K562 (cell line): ENCODE measurements around the gene MRPS30. TPM values are rescaled to one million over a fixed set of nuclear protein-coding genes. Genes with fewer than 3 reads are reported as not detected.

Experiments
- ASH1L ChIP-seq: fragments of 450-650 bp; IDR thresholded peaks from 2 replicates; pipeline ENCODE4 v1.6.1; 2018; ENCODE audit warnings: borderline replicate concordance, mild to moderate bottlenecking, low read depth; ENCODE audit not compliant: partially characterized antibody
- HCFC1 ChIP-seq: IDR thresholded peaks from 2 replicates; pipeline ENCODE4 v1.6.1; 2012; ENCODE audit warnings: low read depth, low read length, improper control_type of control experiment
- HDAC8 ChIP-seq: fragments of 450-650 bp; IDR thresholded peaks from 2 replicates; pipeline ENCODE4 v1.6.1; 2016; ENCODE audit warnings: mild to moderate bottlenecking, missing genetic modification characterization, moderate library complexity, missing compliant biosample characterization
- HMG20B ChIP-seq: fragments of 250-450 bp; sonication (Bioruptor Pico); IDR thresholded peaks from 2 replicates; pipeline ENCODE4 v1.5.0; 2021; ENCODE audit warnings: mild to moderate bottlenecking
- MAFK ChIP-seq: IDR thresholded peaks from 2 replicates; pipeline ENCODE4 v1.6.1; 2011; ENCODE audit warnings: low read length, improper control_type of control experiment
- NELFE ChIP-seq: IDR thresholded peaks from 2 replicates; pipeline ENCODE4 v1.6.1; 2011; ENCODE audit warnings: mild to moderate bottlenecking; ENCODE audit not compliant: insufficient read depth, insufficient read length
- NFIX ChIP-seq: fragments of 250-450 bp; sonication (Bioruptor Pico); IDR thresholded peaks from 2 replicates; pipeline ENCODE4 v1.4.0; 2020; ENCODE audit warnings: low read depth, mild to moderate bottlenecking, moderate library complexity
- PRDM10 ChIP-seq: fragments of 450-650 bp; IDR thresholded peaks from 2 replicates; pipeline ENCODE4 v1.6.1; 2018; ENCODE audit not compliant: partially characterized antibody
- PTRF ChIP-seq: fragments of 450-650 bp; IDR thresholded peaks from 2 replicates; pipeline ENCODE4 v1.6.1; 2016; ENCODE audit warnings: mild to moderate bottlenecking, missing genetic modification characterization, missing compliant biosample characterization
- RBM25 ChIP-seq: fragments of 200-400 bp; formaldehyde crosslinking; IDR thresholded peaks from 2 replicates; pipeline ENCODE4 v1.6.1; 2018; ENCODE audit warnings: low read length, low read depth, moderate library complexity; ENCODE audit not compliant: severe bottlenecking
- RFX7 ChIP-seq: fragments of 250-450 bp; sonication (Bioruptor Pico); IDR thresholded peaks from 2 replicates; pipeline ENCODE4 v1.5.1; 2021; ENCODE audit warnings: mild to moderate bottlenecking
- TAF1 ChIP-seq: IDR thresholded peaks from 2 replicates; pipeline ENCODE4 v1.6.1; 2011; ENCODE audit warnings: mild to moderate bottlenecking, low read length, moderate library complexity; ENCODE audit not compliant: insufficient read depth, control insufficient read depth, severe bottlenecking; ENCODE audit errors: extremely low read depth
- ZNF12 ChIP-seq: sonication (generic); formaldehyde crosslinking; IDR thresholded peaks from 2 replicates; pipeline ENCODE4 v1.4.0; 2020; ENCODE audit warnings: mild to moderate bottlenecking, missing genetic modification reagents
- ZNF134 ChIP-seq: fragments of 250-450 bp; sonication (Bioruptor Pico); conservative IDR thresholded peaks from 2 replicates; pipeline ENCODE4 v1.4.0; 2020
- ZNF146 ChIP-seq: IDR thresholded peaks from one replicate; pipeline ENCODE4 v1.6.1; 2018; ENCODE audit warnings: missing compliant biosample characterization; ENCODE audit not compliant: unreplicated experiment
- ZNF316 ChIP-seq: fragments of 450-650 bp; IDR thresholded peaks from 2 replicates; pipeline ENCODE4 v1.6.1; 2016
- ZNF347 ChIP-seq: fragments of 450-650 bp; formaldehyde crosslinking; IDR thresholded peaks from 2 replicates; pipeline ENCODE4 v1.4.0; 2020; ENCODE audit warnings: low read depth, mild to moderate bottlenecking, moderate library complexity
- ZNF354B ChIP-seq: fragments of 250-450 bp; sonication (Bioruptor Pico); IDR thresholded peaks from 2 replicates; pipeline ENCODE4 v1.4.0; 2020
- polyA plus RNA-seq, 8 experiments: library from polyadenylated mRNA; depleted of rRNA in 4 of 8; stranded (reverse) in 5 of 8; unstranded in 3 of 8; fragments of >200 nt; fragmentation: Nextera tagmentation in 2 of 8; fragmentation: Illumina TruSeq in 1 of 8; extraction: Ambion mirVana in 2 of 8; extraction: Trizol in 1 of 8; gene quantifications; 2 replicates each; pipeline versions ENCODE4 v1.2.1 to v1.2.3, GENCODE V29; 2011 to 2014; ENCODE audit warnings: inconsistent platforms in 1 of 8, missing spikeins in 1 of 8
- total RNA-seq, 7 experiments: library from RNA; depleted of rRNA in 6 of 7; stranded (reverse); fragments of >200 nt in 6 of 7; fragmentation: Illumina TruSeq in 2 of 7; extraction: Trizol in 2 of 7; gene quantifications; 2 replicates each; pipeline versions ENCODE4 v1.2.1 to v1.2.3, GENCODE V29; 2011 to 2021; ENCODE audit warnings: low replicate concordance in 1 of 7
- TF ChIP-seq, protein P1 (sequence below): sonication (generic); formaldehyde crosslinking; IDR thresholded peaks from 2 replicates; pipeline ENCODE4 v1.8.0; 2022; ENCODE audit warnings: mild to moderate bottlenecking, missing genetic modification reagents
- TF ChIP-seq, protein P2 (sequence below): fragments of 250-450 bp; sonication (Bioruptor Pico); IDR thresholded peaks from 2 replicates; pipeline ENCODE4 v1.8.0; 2021; ENCODE audit warnings: borderline replicate concordance, mild to moderate bottlenecking, moderate library complexity; ENCODE audit not compliant: poor library complexity, severe bottlenecking

Gene MRPS30
- total and polyA plus RNA-seq, 9 of the 15 experiments (the other 6 are each of a cell fraction or from before 2014, with no cell fraction given) = 24.3 to 145 (median 114) TPM

- TF ChIP-seq, protein P1, sequence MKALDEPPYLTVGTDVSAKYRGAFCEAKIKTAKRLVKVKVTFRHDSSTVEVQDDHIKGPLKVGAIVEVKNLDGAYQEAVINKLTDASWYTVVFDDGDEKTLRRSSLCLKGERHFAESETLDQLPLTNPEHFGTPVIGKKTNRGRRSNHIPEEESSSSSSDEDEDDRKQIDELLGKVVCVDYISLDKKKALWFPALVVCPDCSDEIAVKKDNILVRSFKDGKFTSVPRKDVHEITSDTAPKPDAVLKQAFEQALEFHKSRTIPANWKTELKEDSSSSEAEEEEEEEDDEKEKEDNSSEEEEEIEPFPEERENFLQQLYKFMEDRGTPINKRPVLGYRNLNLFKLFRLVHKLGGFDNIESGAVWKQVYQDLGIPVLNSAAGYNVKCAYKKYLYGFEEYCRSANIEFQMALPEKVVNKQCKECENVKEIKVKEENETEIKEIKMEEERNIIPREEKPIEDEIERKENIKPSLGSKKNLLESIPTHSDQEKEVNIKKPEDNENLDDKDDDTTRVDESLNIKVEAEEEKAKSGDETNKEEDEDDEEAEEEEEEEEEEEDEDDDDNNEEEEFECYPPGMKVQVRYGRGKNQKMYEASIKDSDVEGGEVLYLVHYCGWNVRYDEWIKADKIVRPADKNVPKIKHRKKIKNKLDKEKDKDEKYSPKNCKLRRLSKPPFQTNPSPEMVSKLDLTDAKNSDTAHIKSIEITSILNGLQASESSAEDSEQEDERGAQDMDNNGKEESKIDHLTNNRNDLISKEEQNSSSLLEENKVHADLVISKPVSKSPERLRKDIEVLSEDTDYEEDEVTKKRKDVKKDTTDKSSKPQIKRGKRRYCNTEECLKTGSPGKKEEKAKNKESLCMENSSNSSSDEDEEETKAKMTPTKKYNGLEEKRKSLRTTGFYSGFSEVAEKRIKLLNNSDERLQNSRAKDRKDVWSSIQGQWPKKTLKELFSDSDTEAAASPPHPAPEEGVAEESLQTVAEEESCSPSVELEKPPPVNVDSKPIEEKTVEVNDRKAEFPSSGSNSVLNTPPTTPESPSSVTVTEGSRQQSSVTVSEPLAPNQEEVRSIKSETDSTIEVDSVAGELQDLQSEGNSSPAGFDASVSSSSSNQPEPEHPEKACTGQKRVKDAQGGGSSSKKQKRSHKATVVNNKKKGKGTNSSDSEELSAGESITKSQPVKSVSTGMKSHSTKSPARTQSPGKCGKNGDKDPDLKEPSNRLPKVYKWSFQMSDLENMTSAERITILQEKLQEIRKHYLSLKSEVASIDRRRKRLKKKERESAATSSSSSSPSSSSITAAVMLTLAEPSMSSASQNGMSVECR (CRISPR knock-in tag) = peak; percentile 72
- TF ChIP-seq ASH1L (peak; percentile 91), NELFE (no peak), ZNF354B (CRISPR knock-in tag) (no peak), HMG20B (no peak), RFX7 (CRISPR knock-in tag) (no peak), ZNF134 (no peak), ZNF347 (CRISPR knock-in tag) (no peak), RBM25 (peak; percentile 77), PTRF (no peak), PRDM10 (peak; percentile 27), MAFK (0 out of 2 replicates have a peak, but pooled peaks have one; percentile 2), HCFC1 (peak; percentile 61), ZNF146 (CRISPR knock-in tag) (no peak), TAF1 (peak; percentile 87), HDAC8 (no peak), ZNF12 (CRISPR knock-in tag) (no peak), NFIX (CRISPR knock-in tag) (no peak), ZNF316 (no peak)
- TF ChIP-seq, protein P2, sequence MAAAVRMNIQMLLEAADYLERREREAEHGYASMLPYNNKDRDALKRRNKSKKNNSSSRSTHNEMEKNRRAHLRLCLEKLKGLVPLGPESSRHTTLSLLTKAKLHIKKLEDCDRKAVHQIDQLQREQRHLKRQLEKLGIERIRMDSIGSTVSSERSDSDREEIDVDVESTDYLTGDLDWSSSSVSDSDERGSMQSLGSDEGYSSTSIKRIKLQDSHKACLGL (CRISPR knock-in tag) = peak; percentile 8
Observed at GRCh38 chr5:44808435-44809214, at the start of gene MRPS30 (continued).
